ENCODE results near the gene RTN4R.
A peak's percentile ranks its signal among the peaks of the same experiment; 100 is the strongest.
"Not testable (repeated sequence)": the region's sequence is repeated elsewhere in the genome, so short reads cannot be mapped to it uniquely, and the experiment has no call there.

Gene RTN4R

DNA sequence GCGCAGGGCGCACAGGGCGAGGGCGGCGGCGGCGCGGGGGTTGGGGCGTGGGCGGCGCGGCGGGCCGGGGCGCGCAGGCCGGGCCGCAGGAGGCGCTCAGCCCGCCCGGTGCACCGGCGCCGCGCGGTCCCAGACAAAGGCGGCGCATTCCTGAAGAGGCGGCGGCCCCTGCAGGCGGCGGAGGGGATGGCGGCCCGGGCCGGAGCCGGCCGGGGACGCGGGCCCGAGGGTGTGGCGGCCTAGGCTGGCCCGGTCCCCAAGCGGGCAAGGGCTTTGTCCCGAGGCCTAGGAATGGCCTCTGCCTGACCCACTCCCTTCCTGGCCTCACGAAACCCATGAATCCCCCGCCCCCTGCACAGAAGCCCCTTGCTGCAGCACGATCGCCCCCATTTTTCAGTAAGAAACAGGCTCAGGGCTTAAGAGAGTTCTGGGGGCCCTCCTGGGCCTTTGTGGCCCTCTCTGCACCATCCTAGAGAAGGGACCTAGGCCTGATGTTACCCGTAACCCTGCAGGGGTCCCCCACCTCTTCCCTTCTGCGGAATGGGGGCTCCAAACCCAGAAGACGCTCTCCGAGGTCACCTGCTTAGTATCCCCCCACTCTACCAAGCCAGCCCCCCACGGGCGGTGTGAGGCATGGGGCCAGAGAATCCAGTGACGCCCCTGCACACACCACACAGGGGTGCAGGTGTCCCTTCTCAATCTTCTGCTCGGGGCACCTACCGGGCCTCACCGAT is at the start of gene RTN4R:
TSS of gene RTN4R (minus strand) at position 40 of the 734 bp plus-strand sequence. CDS start 226 bp downstream, outside the sequence.
- DNase-seq, result peak in 5 of 6 experiments; percentile 26 to 59 (median 32)

- peak in 3 of 6 experiments; percentile 6 to 50 (median 11) for DNase-seq
These were observed 49.4 kb upstream of the RTN4R start for GRCh38 chr22:20317402-20318042.

DNA sequence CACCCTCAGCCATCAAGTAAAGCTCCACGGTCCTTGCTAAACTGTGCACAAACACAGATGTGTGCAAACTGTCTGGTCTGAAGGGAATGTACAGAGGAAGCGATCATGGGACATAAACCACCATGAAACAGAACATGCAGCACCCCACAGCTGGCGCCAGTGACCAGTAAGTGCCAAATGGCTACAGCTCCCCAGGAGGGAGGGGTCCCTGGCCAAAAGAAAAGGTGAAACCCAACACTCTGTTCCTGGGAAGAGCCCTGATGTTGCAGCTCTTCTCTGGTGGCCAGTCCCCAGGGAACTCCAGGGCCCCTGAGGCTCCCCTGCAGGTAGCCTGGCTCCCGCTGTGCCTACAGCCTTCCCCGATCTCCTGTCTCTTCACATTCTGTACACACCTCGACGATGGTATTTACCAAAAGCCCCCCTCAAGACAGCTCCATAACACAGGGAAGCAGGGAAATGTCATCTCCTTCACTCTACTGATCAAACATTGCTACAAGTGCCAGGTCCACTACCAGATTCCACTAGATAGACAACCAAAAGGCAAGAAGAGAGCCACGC is 48.8 kb upstream of the RTN4R start:
- DNase-seq, result no peak

GRCh38 chr22:20316217-20316843 is 48.2 kb upstream of the RTN4R start:
- DNase-seq, result no peak

DNA sequence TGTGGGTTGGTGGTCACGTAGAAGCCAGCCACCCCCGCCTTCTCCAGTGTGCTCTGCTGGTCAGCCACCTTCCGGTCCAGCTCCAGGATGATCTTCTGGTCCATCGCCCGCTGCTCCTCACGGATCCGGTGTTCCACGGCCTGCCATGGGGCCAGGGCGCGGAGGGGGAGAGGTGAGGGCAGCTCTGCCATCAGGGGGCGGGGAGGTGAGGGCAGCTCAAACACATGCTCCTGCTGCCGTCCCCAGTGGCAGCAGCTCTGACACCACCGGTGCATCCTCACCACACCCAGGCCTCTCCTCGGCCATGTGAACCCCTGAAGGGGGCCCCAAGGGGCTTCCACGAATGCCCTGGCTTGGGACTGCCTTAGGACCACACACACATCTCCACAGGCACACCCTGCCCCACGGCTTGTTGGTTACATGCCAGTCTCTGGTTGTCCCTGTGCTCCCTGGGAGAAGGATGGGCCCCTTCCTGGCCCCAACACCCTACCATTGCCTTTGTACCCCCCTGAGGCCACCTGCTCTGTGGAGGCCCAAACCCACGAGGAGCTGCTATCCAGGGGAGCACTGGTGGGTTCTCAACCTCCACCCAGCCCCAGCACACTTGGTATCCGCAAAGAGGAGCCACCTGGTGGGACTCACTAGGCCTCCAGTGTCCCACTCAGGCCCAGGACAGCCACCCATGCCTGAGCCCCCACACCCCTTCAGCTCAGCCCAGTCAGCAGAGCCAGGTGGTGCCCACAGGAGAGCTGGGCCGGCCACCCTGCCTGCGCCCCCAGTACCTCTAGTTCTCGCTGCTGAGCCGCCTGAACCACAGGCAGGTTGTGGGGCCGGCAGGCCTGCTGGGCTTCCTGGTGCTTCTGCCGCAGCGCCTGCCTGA is 47.5 kb upstream of the RTN4R start:
- DNase-seq, result no peak

- not testable (repeated sequence) for DNase-seq
These were observed 46.7 kb upstream of the RTN4R start for GRCh38 chr22:20314741-20315336.

- not testable (repeated sequence) for DNase-seq
These were observed 46.1 kb upstream of the RTN4R start for GRCh38 chr22:20314206-20314605.

DNA sequence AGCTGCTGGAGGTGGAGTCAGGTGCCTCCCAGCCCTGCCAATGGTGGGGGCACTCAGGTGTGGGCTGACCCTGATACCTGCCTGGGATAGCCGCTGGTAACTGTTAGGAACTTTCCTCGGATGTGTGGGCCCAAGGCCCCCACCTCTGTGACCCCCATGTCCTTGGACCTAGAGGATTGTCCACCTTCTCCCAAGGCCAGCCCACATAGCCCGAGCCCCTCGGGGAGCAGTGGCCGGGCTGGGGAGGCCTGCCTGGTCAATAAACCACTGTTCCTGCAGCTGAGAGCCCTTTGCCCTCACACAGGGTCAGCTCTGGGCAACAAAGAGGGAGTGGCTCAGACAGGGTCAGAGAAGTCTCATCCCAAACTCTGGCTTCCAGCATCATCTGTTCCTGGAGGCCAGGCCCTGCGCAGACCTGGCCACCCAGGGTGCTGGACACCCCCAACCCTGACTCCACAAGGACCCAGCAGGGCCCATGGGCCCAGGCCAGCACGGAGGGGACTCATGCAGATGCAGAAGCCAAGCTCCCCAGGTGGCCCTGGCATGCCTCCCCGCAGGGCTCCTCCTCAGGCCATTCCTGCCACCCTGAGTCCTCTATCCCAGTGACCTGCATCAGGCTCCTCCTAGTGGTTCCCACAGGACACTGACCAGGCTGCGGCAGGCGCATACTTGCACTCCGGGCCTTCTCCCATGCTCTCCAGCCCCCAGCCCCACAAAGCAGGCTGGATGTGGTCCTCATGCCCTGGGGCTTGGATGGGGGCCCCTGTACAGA is 45.4 kb upstream of the RTN4R start:
- not testable (repeated sequence) for DNase-seq

GRCh38 chr22:20312396-20313191 is 44.5 kb upstream of the RTN4R start:
- no peak for DNase-seq

- not testable (repeated sequence) for DNase-seq
These were observed 43.3 kb upstream of the RTN4R start for GRCh38 chr22:20311249-20312062.

DNA sequence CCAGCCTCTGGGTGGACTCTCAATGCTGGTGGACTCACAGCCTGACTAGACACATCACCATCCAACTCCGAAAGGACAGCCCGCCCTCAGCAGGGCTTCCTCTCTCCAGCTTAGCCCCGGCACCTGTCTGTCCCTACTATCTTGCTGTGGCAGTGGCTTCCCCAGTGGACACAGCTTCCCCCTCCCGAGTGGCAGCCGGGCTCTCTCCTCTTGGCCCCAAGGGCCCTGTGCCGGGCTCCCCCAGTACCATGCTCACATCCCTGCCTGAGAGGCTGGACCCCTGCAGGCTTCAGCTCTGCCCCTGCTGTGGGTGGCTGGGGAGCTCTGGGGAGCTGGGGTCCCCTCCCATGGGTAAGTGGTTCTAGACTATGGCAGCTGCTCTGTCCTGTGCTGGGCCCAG is 42.7 kb upstream of the RTN4R start:
- not testable (repeated sequence) for DNase-seq

GRCh38 chr22:20310180-20310579 is 42.1 kb upstream of the RTN4R start:
- not testable (repeated sequence) for DNase-seq

DNA sequence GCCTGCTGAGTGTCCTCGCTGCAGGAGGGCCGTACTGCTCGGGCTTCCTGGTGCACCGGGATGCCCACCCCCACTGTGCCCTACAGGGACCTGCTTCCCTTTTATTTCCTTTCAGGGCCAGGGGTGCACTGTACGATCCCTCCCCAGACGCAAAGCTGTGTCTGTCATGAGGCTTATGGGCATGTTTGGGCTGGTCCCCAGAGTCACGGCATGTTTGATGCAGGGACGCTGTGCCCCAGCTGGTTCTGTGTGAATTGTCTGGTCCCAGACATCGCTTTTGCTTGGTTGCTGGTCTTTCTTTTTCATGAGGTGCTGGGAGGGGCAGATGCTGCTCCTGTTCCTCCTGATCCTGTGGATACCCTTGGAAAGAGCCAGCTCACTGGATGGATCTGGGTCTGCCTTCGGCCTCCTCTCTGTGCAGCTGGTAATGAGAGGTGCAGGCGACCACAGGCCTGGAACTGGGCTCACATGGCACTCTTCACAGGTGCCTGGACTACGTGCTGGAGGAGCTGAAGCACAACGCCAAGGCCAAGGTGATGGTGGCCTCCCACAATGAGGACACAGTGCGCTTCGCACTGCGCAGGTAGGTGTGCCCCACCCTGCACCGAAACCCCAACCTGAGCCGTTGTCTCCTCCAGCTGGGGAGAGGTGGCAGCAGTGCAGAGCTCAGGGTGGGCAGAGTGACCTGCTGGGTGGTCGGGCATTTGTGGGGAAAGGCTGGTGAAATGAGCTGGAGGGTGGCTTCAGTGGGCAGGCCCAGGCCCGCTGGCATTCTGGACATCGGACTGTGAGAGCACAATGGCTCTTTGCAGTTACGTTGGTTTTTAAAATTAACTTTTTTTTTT is 40.9 kb upstream of the RTN4R start:
- not testable (repeated sequence) for DNase-seq

DNA sequence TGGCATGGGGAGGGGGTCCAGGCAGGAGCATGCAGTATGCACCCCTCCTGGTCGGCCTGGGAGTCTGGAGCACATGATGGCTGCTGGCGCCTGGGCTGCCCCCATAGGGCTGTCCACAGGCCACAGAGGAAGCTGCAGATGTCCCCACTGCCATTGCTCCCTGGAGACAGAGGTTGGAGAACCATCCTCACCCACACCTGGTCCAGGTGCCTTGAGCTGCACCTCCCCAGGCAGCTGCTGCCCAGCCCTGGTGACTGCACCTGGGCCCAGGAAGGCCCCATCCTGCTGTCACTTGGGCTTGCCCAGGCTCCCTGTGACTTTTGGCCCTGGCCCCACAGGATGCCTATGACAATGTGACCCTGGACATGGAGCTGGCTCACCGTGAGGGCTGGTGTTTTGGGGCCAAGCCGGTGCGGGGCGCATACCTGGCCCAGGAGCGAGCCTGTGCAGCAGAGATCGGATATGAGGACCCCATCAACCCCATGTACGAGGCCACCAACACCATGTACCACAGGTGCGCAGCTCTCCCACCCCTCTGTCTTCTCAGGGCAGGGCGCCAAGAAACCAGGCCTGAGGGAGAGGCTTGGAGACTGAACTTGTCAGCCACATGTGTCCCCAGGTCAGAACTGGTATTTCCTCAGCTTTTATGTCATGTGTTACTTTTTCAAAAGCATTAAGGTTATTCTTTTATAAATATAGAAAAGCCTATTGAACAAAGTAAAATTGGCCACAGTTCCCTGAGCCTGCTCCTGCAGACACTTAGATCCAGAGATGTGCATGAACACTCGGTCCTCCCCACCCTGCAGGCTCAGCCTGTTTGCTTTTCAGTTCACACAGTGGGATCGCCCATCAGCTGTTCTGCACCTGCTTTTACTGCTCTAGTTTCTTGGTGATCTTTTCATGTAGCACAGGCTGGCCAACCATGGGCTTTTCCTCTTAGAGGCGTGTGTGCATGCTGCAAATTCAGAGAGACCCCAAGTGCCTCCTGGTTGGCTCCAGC is 39.6 kb upstream of the RTN4R start:
- not testable (repeated sequence) for DNase-seq

GRCh38 chr22:20306646-20307447 is 38.7 kb upstream of the RTN4R start:
- DNase-seq, result not testable (repeated sequence)

Data from stimulated activated naive CD4-positive, alpha-beta T cell (primary cell).